SK-N-SH treated with all-trans-retinoic acid at 6 μM for 48 hours (cell line): Measurements from ENCODE around the gene TTLL6.

Experiments used
- CSDC2 ChIP-seq: fragments of 250-450 bp; sonication (Bioruptor Pico); IDR thresholded peaks from 2 replicates; pipeline ENCODE4 v1.5.0; 2020; ENCODE audit warnings: mild to moderate bottlenecking, moderate library complexity
- GLIS3 ChIP-seq: fragments of 250-450 bp; sonication (Bioruptor Pico); IDR thresholded peaks from 2 replicates; pipeline ENCODE4 v1.5.0; 2020; ENCODE audit warnings: mild to moderate bottlenecking, moderate library complexity
- OSR1 ChIP-seq: fragments of 250-450 bp; sonication (Bioruptor Pico); IDR thresholded peaks from 2 replicates; pipeline ENCODE4 v1.8.0; 2022; ENCODE audit warnings: moderate library complexity, mild to moderate bottlenecking, inconsistent platforms
- RARB ChIP-seq: fragments of 250-450 bp; sonication (Bioruptor Pico); IDR thresholded peaks from 2 replicates; pipeline ENCODE4 v1.8.0; 2021; ENCODE audit warnings: mild to moderate bottlenecking, moderate library complexity
- TSHZ2 ChIP-seq: fragments of 250-450 bp; sonication (Bioruptor Pico); IDR thresholded peaks from 2 replicates; pipeline ENCODE4 v1.5.0; 2020; ENCODE audit warnings: mild to moderate bottlenecking, moderate library complexity
- ZFP3 ChIP-seq: fragments of 250-450 bp; sonication (Bioruptor Pico); IDR thresholded peaks from 2 replicates; pipeline ENCODE4 v1.5.0; 2020; ENCODE audit warnings: mild to moderate bottlenecking, moderate library complexity

- no peak for TF ChIP-seq ZFP3
- TF ChIP-seq OSR1 (CRISPR knock-in tag) = no peak
- TF ChIP-seq GLIS3 = no peak
- no peak for TF ChIP-seq RARB (CRISPR knock-in tag)
- no peak for TF ChIP-seq CSDC2 (CRISPR knock-in tag)
- TF ChIP-seq TSHZ2 (CRISPR knock-in tag) = no peak
Observed at GRCh38 chr17:48787828-48788227, 29.2 kb downstream of the TTLL6 start.
